Thymus (tissue), 11 donors: ENCODE results near the gene HESX1. TPM values are rescaled to one million over a fixed set of nuclear protein-coding genes. Genes with fewer than 3 reads are reported as not detected.

ENCODE experiments used
- DNase-seq, 9 donors: peaks; one replicate each; pipeline ENCODE4 v3.0.0-alpha.2; 2013; ENCODE audit warnings: low spot score in 9 of 9, low read depth in 6 of 9, missing footprints in 1 of 9
- H3K27ac ChIP-seq, 2 donors: one replicate each; pipeline ENCODE4 v1.5.1; 2013; ENCODE audit warnings: control low read depth in 1 of 2, low read depth in 1 of 2, low read length in 1 of 2, mild to moderate bottlenecking in 1 of 2, moderate library complexity in 1 of 2
- H3K27me3 ChIP-seq, 2 donors: one replicate each; pipeline ENCODE4 v1.5.1; 2013; ENCODE audit warnings: low read length in 1 of 2; ENCODE audit not compliant: control insufficient read depth in 2 of 2, insufficient read depth in 1 of 2
- H3K36me3 ChIP-seq, 2 donors: one replicate each; pipeline ENCODE4 v1.5.1; 2013; ENCODE audit warnings: low read length in 1 of 2, mild to moderate bottlenecking in 1 of 2, moderate library complexity in 1 of 2; ENCODE audit not compliant: control insufficient read depth in 2 of 2, insufficient read depth in 2 of 2
- H3K4me1 ChIP-seq, 2 donors: one replicate each; pipeline ENCODE4 v1.5.1; 2013; ENCODE audit warnings: low read length in 2 of 2; ENCODE audit not compliant: control insufficient read depth in 2 of 2, insufficient read depth in 2 of 2
- H3K4me3 ChIP-seq, 2 donors: one replicate each; pipeline ENCODE4 v1.5.1; 2013; ENCODE audit warnings: low read length in 2 of 2, control low read depth in 1 of 2, mild to moderate bottlenecking in 1 of 2
- H3K9me3 ChIP-seq, 2 donors: one replicate each; pipeline ENCODE4 v1.5.1; 2013; ENCODE audit warnings: low read length in 1 of 2, mild to moderate bottlenecking in 1 of 2; ENCODE audit not compliant: control insufficient read depth in 2 of 2, insufficient read depth in 1 of 2
- WGBS: extraction: QIAGEN DNeasy Blood & Tissue Kit; methylation state at CpG from one replicate; pipeline ENCODE4 v1.1.7; 2013; 5-methylcytosine and 5-hydroxymethylcytosine counted together
- polyA plus RNA-seq: library from polyadenylated mRNA; stranded (reverse); fragments of 200-250 nt; gene quantifications from one replicate; pipeline ENCODE4 v1.2.3, GENCODE V29; 2013
- total RNA-seq: library from RNA; stranded (reverse); fragments of 120-200 nt; gene quantifications from one replicate; pipeline ENCODE4 v1.2.4, GENCODE V29; 2013
- donor health status: healthy.

HESX1 gene
- total and polyA plus RNA-seq, 2 donors: 2.0 to 6.6 TPM

DNA sequence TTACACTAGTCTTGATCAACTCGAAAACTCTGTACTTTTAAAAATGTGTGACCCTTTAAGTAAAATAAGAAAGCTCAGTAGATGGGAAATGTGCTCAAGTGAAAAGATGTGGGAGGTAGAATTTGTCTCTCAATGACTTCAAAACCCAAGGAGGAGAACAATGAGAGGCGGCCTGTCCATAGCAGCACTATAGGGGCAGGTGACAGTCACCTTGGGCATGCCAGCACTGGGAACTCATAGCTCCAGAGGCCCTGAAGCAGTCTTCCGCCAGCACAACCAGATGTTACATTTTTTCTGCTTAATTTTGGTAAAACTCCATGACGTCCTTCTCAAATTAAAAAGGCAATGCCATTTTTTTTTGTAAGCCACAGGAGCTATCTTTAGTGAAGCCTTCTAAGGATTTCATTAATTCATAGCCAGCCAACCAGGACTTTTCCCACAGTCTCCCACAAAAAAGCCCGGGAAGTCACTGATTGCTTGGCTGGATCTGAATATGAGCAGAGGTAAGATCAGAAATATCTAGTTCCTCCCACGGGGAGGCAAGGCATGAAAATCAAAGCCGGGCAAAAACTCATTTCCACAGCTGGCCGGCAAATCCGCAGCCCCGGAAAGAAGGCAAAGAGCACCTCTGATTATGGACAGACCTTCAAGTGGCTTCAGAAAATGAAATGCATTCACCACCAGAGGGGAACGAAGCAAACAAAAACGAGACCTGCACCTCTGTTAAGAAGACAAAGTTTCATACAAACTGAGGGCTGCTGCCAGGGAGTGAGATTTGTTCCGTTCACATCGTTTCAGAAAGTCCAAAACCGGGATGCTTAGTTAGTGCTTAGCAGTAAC, 45.1 kb downstream of the HESX1 start:
- no peaks in the 10 kb centered on the region for H3K9me3 ChIP-seq
- DNase-seq: no peak
- no peaks in the 10 kb centered on the region for H3K36me3 ChIP-seq
- no peak overlapping the region for H3K4me3 ChIP-seq
- H3K27me3 ChIP-seq: peaks cover 0 to 79% of the 10 kb centered on the region in 2 donors
- 74% methylated on average over 15 of the region's 15 CpGs for WGBS
- H3K4me1 ChIP-seq: peaks cover 0 to 6% of the 10 kb centered on the region in 2 donors
- H3K27ac ChIP-seq: no peak overlapping the region

DNA sequence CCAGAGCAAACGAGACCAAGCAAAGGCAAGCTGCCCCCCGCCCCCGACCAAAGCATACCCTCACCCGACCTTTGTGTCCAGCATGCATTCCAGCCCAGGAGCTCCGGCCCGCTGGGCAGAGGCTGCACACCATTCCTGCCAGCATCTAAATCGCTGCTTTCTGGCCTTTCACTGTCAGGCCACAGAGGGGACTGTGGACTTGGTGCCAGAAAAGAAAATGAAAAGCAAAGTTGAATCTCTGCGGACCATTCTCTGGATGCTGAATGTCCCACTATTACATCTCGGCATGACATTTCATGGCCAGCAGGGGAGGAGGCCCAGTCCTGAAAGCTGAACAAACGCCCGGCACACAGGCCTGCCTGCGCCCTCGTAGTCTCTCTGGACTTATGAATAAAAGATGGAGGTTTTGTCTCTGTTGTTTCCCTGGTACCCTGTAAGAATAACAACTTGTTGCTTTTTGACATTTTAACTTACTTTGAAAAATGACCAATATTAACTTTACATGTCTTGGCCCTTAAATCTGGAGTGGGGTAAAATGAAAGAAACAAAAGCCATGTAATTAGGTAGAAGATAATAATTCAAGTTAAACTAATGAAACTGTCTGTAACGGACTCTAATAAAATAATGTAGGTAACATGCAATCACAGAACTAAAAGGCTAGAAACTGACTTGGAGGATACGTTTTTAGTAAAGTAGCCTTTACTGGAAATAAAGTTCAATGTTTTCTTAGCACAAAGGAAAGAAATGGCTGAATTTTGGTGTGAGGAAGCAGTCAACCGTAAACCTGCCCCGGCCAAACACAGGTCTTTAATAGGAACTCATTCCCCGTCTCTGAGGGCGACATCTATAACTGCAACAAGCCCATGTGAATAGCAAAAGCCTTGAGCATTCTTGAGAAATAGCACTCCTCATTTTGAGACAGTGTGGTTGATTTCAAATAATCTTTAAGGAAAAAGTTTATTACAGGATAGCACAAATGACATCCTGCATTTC, 47.3 kb downstream of the HESX1 start:
- Histone ChIP-seq H3K9me3 (no peaks in the 10 kb centered on the region), H3K27me3 (peaks cover 0 to 75% of the 10 kb centered on the region in 2 donors), H3K36me3 (no peaks in the 10 kb centered on the region), H3K4me3 (no peak overlapping the region), H3K27ac (no peak overlapping the region), H3K4me1 (no peaks in the 10 kb centered on the region)
- no peak for DNase-seq
- 85% methylated on average over 19 of the region's 19 CpGs for WGBS

DNA sequence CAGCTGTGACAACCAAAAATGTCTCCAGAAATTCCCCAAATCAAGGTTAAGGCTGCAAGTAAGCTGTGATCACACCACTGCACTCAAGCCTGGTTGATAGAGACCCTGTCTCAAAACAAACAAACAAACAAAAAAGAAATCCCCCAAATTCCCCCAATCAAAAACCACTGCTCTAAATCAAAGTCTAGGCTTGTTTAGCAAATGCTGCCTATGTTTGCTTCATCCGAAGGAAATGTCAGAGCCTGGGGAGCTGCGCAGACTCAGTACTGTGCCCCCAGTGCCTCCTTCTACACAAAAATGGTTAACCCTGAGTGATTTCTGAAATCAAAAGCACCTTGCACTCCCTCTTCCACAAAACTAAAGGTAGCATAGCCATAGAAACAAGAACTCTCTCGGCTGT, 48.0 kb downstream of the HESX1 start:
- DNase-seq: no peak
- WGBS: 89% methylated on average over 3 of the region's 3 CpGs
- H3K27ac ChIP-seq: no peak overlapping the region
- no peaks in the 10 kb centered on the region for H3K9me3 ChIP-seq
- no peak overlapping the region for H3K4me3 ChIP-seq
- H3K4me1 ChIP-seq: no peaks in the 10 kb centered on the region
- H3K27me3 ChIP-seq: peaks cover 0 to 71% of the 10 kb centered on the region in 2 donors
- H3K36me3 ChIP-seq: no peaks in the 10 kb centered on the region

DNA sequence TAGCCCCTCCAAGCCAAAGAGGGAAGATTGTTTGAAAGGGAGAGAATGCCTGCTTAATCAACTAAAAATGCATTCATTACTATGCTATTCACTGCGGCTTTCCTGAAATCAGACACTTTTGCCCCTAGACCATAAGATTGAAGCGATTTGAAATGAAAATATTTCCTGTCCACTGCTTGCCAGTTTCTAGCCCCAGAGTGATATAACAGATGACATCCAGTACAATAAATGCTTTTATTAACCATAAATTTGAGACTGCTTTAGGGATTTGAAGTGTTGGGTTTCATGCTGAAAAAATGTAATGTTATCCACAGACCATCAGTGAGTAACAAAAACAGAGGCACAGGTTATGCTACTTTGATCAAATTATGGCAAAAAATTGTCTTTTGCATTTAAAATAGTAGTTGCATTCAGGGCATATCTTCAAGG, 48.7 kb downstream of the HESX1 start:
- WGBS: 94% methylated on average over 2 of the region's 2 CpGs
- no peak overlapping the region for H3K4me3 ChIP-seq
- peaks cover 0 to 64% of the 10 kb centered on the region in 2 donors for H3K27me3 ChIP-seq
- no peaks in the 10 kb centered on the region for H3K36me3 ChIP-seq
- H3K27ac ChIP-seq: no peak overlapping the region
- no peaks in the 10 kb centered on the region for H3K4me1 ChIP-seq
- DNase-seq: no peak
- H3K9me3 ChIP-seq: no peaks in the 10 kb centered on the region

DNA sequence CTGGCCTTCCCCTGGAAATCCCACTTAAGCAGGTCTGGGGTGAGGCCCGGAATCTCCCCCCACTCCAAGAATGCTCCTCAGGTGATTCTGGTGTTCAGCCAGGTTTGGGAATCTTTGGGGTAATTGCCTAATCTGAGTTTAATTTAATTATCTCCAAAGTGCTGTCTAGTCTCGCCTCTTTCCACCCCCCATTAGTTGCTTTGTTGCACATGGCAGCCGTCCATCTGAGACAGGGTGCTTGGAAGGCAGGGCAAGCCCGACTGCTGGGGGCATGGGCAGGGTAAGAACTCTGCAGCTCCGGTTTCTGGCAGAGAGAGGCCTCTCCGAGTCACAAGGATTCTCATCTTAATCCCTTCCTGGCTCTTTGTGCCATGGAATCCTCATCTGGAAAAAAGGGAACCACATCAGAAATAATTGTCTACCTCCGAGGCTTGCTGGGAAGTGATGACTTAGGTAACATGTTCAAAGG, 49.6 kb downstream of the HESX1 start:
- Histone ChIP-seq H3K27me3 (peaks cover 0 to 64% of the 10 kb centered on the region in 2 donors), H3K9me3 (no peaks in the 10 kb centered on the region), H3K27ac (no peak overlapping the region), H3K36me3 (no peaks in the 10 kb centered on the region), H3K4me1 (no peaks in the 10 kb centered on the region), H3K4me3 (no peak overlapping the region)
- no peak for DNase-seq
- WGBS: 90% methylated on average over 7 of the region's 7 CpGs

Other genes with a start within 250 kb of the HESX1 start
- 0.05 TPM for gene SPATA12, start 139.3 kb downstream of the HESX1 start, total RNA-seq
- 0.07 TPM for gene SPATA12, start 139.3 kb downstream of the HESX1 start, polyA plus RNA-seq
- gene IL17RD, start 34.6 kb downstream of the HESX1 start, total RNA-seq: 0.61 TPM
- gene IL17RD, start 34.6 kb downstream of the HESX1 start, polyA plus RNA-seq: 0.37 TPM
- gene APPL1, start 27.8 kb upstream of the HESX1 start, total RNA-seq: 32.2 TPM
- gene APPL1, start 27.8 kb upstream of the HESX1 start, polyA plus RNA-seq: 17.7 TPM
- not detected for gene ASB14, start 92.7 kb upstream of the HESX1 start, total RNA-seq
- not detected for gene ASB14, start 92.7 kb upstream of the HESX1 start, polyA plus RNA-seq